HG03439 (cell line): ENCODE data around the gene STOM.

Experiments
- ATAC-seq: cut with Tn5 transposase; IDR thresholded peaks from one replicate; pipeline ENCODE4 v1.9.1; 2021; ENCODE audit warnings: mild to moderate bottlenecking, moderate library complexity; ENCODE audit not compliant: unreplicated experiment

STOM gene

DNA sequence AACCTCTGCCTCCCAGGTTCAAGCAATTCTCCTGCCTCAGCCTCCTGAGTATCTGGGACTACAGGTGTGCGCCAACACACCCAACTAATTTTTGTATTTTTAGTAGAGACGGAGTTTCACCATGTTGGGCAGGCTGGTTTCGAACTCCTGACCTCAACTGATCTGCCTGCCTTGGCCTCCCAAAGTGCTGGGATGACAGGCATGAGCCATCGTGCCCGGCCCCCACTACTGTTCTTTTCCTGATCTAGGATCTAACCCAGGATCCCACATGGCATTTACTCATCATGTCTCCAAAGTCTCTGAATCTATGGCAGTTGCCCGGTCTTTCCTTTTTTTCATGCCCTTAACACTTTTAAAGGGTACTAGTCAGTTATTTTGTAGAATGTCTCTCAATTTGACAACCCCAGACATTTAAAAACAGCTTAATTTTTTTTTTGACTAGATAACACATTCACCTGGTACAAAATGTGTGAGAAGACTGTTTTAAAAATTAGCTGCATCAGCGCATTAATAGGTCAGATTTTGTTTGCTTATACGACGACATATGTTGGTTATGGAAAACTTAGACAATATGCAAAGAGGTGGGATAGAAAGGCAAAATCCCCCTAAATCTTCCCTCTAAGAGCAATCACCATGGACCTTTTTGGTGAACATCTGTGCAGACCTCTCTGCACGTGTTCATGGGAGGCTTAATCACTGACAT is 46.5 kb downstream of the STOM start:
- ATAC-seq, result no peak

DNA sequence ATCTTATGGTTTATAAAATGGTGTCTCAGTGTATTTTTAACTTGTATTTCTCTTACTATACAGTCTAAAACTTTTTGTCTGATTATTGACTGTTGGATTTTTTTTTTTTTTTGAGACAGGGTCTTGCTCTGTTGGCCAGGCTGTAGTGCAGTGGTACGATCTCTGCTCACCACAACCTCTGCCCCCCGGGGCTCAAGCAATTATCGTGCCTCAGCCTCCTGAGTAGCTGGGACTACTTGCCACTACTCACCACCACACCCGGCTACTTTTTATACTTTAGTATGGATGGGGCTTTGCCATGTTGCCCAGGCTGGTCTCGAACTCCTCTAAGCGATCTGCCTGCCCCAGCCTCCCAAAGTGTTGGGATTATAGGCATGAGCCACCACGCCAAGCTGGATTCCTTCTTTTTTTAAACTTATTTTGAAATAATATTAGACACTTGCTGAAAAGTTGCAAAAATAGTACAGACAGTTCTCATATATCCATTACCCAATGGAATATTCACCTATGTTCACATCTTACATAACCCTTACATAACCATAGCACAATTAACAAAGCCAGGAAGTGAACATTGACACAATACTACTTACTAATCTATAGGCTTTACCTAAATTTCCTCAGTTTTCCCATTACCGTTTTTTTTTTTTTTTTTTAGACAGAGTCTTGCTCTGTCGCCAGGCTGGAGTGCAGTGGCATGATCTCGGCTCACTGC is 47.2 kb downstream of the STOM start:
- ATAC-seq, result no peak

DNA sequence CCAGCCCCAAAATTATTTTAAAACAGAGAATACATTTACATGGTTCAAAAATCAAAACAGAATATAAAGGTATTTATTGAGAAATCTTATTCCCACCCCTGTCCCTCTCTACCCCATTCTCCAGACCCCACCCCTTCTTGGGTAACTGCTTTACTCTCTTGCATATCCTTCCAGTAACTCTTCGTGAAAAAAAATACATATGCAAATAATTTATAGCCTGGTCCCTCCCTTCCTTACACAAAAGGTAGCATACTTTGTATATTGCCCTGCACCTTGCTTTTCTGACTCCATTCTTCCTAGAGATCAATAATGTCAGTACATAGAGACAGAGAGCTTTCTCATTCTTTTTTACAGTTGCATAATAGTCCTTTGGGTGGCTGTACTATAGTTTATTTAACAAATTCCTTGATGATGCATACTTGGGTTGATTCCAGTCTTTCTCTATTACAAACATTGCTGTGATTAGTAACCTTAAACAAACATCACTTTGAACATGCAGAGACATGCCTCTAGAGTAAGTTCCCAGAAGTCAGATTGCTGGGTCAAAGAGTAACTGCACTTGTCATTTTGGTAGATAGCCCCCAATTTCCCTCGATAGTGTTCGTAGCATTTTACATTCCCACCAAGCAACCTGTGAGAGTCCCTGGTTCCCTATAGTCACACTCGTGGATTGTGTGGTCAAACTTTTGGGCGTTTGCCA is 47.9 kb downstream of the STOM start:
- no peak for ATAC-seq

DNA sequence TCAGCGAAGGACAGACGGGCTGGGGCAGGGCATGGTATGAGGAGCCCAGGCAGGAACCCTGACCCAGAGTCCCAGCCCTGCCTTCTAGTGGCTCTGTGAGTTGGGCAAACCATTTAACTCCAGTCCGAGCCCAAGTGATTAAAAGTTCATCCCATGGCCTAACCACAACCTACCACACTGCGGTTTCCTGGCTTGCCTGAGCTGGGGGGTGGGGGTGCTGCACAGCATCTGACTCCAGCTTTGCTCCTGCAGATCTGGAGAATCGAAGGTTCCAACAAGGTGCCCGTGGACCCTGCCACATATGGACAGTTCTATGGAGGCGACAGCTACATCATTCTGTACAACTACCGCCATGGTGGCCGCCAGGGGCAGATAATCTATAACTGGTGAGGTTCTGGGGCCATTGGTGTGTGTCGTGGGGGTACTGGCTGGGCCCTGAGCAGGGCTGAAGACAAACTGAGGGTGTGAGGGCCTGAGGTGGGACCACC is 49.0 kb downstream of the STOM start:
- no peak for ATAC-seq

DNA sequence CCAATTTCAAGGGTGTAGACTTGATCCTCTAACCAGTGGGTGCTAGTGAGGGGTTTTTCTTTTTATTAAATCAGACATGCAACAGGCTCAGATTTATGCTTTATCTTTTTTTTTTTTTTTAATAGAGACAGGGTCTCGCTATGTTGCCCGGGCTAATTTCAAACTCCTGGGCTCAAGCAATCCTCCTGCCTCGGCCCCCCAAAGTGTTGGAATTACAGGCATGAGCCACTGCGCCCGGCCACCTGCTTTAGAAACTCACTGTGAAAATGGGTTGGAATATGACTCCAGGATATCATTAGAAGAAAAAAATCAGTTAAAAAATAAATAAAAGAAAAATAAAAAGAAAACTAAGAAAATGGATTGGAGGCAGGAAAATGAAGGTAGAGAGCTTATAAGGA is 50.7 kb downstream of the STOM start:
- ATAC-seq, result no peak

DNA sequence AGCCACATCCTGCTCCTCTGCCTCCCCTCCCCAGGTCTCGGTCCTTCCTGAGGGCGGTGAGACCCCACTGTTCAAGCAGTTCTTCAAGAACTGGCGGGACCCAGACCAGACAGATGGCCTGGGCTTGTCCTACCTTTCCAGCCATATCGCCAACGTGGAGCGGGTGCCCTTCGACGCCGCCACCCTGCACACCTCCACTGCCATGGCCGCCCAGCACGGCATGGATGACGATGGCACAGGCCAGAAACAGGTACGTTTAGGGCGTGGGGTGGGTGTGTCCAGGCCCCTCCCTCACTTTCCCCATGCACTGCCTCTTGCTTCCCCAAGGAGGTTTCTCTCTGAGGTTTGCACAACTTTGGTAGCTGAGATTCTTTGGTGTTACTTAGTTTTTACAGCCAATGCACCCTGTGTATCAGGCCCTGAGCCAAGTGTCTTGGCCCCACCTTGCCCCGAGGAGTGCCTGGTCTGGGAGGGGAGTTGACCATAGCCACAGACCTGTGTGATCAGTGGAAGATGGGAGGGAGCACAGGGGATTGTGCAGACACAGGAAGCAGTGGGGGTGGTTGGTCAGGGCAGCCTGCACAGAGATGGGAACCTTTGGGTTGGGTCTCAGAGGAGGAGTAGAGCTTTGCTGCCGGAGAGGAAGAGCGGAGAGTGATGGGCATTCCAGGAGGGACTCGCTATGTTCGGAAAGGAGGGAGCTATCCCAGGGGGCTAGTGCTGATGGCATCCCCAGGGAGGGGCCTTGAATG is 51.2 kb downstream of the STOM start:
- no peak for ATAC-seq

DNA sequence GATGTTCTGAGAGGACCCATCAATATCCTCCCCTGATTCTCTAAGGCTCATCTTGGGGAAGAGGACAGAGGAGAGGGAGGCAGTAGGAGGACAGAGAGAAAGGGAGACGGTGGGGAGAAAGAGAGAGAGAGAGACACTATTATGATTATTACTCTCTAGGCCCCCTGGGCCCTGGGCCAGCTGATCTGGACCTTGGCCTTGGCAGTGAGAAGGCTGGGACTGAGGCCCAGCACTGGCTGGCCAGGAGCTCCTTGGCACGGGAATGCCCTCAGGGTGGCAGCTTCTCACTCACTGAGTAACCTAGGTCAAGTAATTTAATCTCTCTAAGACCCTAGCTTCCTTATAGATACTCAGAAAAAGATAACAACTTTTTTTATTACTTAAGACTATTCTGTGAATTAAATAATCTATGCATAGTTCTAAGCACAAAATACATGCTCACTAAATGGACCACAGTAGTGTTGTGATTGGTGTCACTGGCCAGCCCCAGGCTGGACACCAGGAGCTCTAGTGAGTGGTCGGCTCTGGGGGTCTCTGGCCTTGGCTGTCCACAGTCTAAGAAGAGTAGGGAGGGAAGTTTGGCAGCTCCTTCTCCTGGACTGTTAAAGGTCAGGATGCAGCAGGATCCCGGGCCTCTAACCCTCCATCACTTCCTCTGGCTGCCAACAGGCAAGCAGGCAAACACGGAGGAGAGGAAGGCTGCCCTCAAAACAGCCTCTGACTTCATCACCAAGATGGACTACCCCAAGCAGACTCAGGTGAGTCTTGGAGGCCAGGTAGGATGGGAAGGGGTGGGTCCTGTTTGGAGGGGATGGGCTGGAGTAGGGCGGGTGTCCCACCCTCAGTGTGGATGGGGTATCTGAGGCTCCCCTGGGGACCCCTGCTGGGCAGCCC is 52.1 kb downstream of the STOM start:
- ATAC-seq, result no peak

DNA sequence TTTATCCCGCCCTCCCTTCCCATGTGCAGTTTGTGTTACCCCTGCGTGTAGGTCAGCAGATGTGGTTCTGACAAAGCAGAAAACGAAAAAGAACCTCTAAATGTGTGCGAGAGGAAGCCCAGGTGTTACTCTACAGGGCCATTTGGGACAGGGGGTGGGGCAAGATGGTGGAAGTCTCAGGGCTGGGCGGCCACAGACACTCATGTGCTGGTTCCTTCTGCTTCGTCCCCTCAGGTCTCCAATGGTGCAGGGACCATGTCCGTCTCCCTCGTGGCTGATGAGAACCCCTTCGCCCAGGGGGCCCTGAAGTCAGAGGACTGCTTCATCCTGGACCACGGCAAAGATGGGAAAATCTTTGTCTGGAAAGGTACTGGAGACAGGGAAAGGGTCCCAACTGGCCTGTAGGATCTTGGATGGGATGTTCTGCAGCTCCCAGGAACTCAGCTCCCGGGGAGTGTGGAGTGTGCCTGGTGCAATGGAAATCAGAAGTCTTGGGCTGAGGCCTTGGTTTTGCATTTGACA is 53.1 kb downstream of the STOM start:
- no peak for ATAC-seq

DNA sequence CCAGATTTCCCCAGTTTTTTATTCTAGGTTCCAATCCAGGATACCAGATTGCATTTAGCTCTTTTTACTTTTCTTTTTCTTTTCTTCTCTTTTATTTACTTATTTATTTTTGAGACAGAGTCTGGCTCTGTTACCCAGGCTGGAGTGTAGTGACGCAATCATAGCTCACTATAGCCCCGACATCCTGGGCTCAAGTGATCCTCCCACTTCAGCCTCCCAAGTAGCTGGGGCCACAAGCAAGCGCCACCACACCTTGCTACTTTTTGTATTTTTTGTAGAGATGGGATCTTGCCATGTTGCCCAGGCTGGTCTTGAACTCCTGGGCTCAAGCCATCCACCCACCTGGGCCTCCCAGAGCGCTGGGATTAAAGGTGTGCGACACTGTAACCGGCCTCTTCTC is 53.7 kb downstream of the STOM start:
- no peak for ATAC-seq

DNA sequence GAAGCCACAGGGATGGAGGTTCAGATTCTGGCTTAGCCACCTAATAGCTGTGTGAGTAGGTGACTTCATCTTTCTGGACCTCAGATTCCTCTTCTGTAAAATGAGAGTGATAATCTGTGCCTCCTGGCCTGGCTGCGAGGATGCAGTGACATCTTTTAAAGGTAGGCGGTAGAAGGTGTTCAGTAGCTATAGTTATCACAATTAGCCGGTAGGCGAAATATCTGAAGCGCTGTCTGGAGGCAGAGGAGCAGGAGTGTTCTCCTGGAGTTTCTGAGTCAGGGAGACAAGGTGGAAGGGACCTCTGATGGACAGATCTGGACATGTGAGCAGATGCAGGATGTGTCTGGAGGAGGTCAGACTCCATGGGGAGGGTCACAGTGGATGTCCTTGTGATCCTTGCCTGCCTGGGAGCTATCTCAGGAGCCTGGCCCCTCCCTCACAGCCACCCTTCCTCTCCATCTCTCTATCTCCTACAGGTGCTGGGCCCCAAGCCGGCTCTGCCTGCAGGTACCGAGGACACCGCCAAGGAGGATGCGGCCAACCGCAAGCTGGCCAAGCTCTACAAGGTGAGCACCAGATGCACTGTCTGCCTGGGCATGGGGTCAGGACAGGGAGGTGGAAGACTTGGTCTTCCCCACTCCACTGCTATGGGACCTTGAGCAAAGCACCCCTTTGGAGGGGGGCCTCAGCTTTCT is 56.4 kb downstream of the STOM start:
- no peak for ATAC-seq

DNA sequence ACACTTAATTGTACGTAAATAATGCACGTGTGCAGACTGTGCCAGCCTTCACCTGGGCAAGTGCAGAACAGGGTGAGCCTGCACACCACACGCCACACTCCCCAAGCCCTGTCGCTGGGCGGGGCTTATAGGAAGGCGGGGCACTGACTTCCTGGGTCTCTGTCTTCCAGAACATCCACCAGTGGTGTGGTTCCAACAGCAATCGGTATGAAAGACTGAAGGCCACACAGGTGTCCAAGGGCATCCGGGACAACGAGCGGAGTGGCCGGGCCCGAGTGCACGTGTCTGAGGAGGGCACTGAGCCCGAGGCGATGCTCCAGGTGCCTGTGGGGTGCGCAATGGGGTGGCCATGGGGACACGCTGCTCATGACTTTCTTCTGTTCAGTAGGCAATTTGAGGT is 57.9 kb downstream of the STOM start:
- no peak for ATAC-seq

DNA sequence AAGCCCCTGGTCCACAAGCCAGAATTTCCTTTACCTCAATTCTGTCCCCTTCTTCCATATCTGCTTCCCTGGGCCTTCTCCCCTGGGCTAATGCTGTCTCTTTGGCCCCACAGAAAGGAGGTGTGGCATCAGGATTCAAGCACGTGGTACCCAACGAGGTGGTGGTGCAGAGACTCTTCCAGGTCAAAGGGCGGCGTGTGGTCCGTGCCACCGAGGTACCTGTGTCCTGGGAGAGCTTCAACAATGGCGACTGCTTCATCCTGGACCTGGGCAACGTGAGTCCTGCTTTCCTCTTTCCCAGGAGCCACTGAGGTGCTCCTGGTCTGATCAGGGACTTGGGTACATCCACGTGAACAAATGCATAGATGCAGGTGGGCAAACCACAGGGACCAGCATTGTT is 59.5 kb downstream of the STOM start:
- ATAC-seq, result no peak

DNA sequence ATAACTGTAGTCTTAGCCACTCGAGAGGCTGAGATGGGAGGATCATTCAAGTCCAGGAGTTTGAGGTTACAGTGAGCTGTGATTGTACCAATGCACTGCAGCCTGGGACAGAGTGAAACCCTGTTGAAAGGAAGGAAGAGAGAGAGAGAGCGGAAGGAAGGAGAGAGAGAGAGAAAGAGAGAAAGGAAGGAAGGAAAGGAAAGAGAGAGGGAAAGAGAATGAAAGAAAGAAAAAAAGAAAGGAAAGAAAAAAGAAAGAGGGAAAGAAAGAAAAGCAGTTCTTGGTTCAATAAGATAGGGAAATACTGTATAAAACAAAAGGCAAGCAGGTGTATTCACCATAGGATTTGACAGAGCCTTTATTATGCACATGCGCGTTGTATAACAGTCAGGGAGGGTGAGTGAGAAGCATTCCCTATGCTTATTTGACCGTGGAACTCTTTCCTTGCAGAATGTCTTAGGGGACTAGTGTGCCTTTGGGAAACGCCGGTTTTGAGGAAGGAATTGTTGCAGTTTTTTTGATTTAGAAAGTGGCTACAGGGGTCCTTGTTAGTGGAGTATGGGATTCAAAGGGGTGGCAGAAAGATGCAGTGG is 60.1 kb downstream of the STOM start:
- no peak for ATAC-seq

DNA sequence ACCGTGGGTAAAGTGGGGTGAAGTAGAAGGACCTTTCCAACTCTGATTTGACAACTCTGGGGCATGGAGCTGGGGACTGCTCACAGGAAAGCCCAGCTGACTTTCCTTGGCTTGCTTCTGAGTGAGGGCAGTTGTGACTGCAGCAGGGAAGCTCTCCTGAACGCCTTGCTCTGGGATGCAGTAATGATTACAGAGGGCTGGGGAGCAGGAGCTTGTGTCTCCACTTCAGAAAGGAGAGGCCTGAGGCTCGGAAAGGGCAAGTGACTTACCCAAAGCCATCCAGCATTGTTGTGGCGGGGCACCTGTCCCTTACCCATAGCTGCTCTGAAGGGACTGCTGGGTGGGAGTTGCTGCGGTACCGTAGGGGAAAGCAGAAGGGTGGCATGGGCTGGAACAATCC is 60.9 kb downstream of the STOM start:
- no peak for ATAC-seq

DNA sequence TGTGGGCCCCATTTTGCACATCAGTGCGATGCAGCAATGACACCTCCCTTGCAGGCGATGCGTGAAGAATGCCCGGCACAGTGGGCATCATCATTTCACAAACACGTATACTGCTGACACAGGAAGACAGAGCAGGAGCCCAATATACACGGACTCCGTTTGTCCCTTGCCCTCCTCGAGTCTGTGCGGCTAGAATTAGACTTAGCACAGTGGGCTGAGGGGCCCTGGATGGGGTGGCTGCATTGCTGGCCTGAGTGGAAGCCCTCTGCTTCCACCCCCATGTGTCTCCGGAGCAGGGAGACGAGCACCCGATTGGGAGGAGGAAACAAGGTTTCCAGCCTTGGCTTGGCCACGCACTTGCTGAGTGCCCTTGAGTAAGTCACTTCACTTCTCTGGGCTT is 61.3 kb downstream of the STOM start:
- ATAC-seq, result no peak

DNA sequence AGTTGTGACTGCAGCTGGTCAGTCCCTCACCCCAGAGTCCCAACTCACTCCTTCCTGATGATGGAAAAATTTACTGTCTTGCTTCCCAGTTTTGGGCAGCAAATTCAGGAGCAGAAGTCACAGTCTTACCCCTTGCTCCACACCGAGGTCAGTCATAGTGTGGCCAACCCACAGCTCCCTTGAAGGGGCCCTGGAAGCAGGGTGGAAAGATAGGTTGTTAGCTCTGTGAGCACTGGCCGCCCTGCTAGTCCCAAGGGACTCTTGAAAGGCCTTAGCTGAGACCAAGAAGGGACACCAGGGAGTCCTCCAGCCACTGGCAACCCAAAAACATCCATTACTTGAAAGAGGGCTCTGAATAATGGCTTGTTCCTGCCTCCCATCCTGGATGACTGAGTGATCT is 62.1 kb downstream of the STOM start:
- ATAC-seq, result no peak

DNA sequence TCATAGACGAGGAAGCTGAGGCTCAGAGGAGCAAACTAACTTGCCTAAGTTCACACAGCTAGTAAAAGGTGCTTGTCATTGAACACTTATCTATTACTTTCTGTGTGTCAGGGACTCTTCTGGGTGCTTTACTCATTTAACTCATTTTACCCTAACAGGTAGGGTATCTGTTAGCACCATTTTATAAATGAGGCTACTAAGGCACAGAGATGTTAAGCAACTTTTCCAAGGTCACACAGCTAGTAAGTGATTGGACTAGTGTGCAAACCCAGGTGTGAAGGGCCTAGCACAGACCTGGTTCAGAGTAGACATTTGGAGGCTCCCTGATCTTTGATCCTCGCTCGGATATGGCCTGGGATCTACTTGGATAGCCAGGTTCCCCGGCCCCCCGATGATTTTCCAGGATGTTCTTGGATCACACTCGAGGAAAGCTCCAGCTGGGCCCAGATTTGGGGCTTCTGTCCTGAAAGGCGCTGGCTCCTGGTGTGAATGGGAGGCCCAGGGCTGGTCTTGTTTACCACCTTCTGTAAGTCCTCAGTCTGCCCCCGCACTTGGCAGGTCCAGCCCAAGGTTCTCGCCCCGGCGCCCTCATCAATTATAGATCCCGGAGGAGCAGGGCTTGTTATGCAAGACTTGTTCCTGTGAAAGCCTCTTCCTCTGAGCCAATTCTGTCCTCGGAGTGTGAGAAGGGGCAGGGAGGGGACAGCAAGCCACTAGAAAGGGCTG is 64.6 kb downstream of the STOM start:
- ATAC-seq, result no peak

DNA sequence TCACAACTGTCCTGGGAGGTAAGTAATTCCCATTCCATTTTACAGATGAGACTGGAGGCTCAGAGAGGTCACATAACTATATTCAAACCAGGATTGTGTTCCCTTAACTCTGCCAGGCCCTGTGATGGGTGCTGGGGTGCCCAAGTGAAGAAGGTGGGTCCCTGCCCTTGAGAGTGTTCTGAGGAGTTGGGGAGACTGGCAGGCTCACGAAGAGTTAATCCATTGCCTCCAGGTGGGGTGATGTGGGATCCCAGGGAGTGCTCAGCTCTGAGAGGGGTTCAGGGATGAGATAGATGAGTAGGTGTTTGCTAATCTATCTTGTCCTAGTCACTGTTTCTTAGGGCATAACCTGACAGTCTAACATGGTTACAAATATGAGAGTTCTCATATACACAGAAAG is 65.3 kb downstream of the STOM start:
- no peak for ATAC-seq
